ENCODE results near the gene RNF166. TPM values are rescaled to one million over a fixed set of nuclear protein-coding genes. Genes with fewer than 3 reads are reported as not detected.

RNF166 gene
- total and polyA plus RNA-seq, 8 donors, result 9.7 to 40.9 (median 11.8) TPM

DNA sequence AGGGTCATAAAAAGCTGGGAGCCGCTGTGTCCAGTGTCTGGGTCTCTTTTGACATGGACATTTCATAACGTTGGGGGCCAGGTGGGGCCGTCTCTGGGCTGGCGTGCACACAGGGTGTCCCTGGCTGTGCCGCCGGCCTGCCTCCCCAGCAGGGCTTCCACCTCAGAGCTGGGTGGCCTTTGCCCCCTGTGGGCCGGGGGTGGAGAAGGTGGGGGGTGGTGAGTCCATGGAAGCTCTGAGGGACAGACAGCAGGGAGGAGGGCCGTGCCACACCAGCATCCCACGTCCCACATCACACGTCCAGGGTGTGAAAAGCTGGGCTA, 19.0 kb downstream of the RNF166 start:
- DNase-seq (peak in 2 of 6 donors; percentile 33 to 45), ATAC-seq (no peak), FAIRE-seq (no peak)
- Histone ChIP-seq H3K4me3 (no peak overlapping the region), H3K9me3 (no peaks in the 10 kb centered on the region), H3K4me1 (peaks cover 10 to 25% (median 24%) of the 10 kb centered on the region in 3 donors), H3K27me3 (no peaks in the 10 kb centered on the region), H3K27ac (peak overlapping the region; percentile 22 to 68 (median 31)), H3K36me3 (no peaks in the 10 kb centered on the region)
- 36 to 43% methylated on average over 10 of the region's 10 CpGs for WGBS, 2 donors
- TF ChIP-seq, protein P1, sequence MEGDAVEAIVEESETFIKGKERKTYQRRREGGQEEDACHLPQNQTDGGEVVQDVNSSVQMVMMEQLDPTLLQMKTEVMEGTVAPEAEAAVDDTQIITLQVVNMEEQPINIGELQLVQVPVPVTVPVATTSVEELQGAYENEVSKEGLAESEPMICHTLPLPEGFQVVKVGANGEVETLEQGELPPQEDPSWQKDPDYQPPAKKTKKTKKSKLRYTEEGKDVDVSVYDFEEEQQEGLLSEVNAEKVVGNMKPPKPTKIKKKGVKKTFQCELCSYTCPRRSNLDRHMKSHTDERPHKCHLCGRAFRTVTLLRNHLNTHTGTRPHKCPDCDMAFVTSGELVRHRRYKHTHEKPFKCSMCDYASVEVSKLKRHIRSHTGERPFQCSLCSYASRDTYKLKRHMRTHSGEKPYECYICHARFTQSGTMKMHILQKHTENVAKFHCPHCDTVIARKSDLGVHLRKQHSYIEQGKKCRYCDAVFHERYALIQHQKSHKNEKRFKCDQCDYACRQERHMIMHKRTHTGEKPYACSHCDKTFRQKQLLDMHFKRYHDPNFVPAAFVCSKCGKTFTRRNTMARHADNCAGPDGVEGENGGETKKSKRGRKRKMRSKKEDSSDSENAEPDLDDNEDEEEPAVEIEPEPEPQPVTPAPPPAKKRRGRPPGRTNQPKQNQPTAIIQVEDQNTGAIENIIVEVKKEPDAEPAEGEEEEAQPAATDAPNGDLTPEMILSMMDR (IDR thresholded peaks at IDR 0.05), result no peak
- intact Hi-C loops (cut with DNase I), result no loop called here

DNA sequence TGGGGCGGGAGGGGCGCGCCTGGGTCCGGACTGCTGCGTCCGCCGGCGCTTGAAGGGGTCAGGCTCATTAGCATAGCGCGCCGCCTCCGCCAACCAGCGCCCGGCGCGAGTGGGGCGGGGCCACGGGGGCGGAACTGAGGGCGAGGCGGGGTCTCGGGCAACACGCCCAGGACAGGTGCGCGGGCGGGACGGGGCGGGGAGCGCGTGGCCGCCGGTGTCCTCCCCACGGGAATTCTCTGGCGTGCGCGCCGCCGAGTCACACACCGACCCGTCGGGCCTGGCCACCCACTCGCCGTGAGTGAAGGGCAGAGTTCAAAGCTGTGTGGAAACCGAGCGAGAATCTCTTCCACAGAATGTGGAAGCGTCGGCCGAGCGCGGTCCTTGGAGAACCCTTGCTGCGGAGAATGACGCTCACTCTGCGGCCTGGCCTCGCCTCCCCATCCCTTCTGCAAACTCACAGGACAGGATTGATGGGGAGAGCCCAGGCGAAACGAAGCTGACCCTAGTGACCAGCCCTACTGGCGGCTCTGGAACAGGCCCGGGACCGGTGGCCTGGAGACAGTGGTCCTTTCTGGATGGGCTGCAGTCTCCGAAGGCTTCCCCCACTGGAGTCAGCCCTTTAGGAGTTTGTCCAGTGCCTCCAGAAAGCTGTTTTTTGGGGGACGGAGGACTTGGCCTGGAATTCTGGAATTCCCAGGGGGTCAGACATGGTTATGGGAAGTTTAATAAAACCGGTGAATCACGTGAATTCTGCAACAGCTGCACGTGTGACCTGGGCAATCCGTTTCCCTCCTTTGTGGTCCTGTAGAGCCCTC, 19.6 kb downstream of the RNF166 start, which contains the start of gene SNAI3:
SNAI3 (minus strand) TSS at position 69 of the 815 bp plus-strand sequence. CDS start 101 bp downstream, outside the sequence.
- no peak for FAIRE-seq
- peak within 1 kb of the TSS; percentile 22 to 68 (median 31) for H3K27ac ChIP-seq

DNA sequence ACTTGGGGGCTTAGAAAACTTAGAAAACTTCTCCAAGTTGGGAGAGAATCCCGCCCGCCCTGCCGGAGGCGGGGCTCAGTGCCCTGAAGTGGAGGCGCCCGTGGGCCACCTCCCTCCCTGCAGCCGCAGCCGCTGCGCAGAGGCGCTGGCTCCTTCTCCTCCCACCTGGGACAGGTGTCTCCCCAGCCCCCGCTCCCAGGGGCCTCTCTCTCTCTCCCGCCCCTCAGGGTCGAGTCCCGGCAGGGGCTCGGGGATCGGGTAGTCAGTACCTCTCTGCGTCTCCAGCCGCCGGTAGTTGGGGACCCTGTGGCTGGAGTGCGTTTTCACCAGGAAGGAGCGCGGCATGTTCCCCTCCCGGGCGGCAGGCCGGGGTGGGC, 20.2 kb downstream of the RNF166 start:
- DNase-seq (peak in 5 of 6 donors; percentile 68 to 85 (median 77)), FAIRE-seq (no peak), ATAC-seq (peak; percentile 49 to 65 (median 62))
- Histone ChIP-seq H3K4me3 (peak overlapping the region; percentile 53 to 78 (median 62)), H3K27ac (peak overlapping the region; percentile 22 to 68 (median 31)), H3K9me3 (no peaks in the 10 kb centered on the region), H3K36me3 (no peaks in the 10 kb centered on the region), H3K4me1 (peaks cover 10 to 25% (median 24%) of the 10 kb centered on the region in 3 donors), H3K27me3 (no peaks in the 10 kb centered on the region)
- intact Hi-C loops (cut with DNase I), result no loop called here
- TF ChIP-seq, protein P1 (IDR thresholded peaks at IDR 0.05), result no peak
- 0% methylated on average over 18 to 25 of the region's 25 CpGs for WGBS, 2 donors

More for the DNA sequence above, 19.6 kb downstream of the RNF166 start, which contains the start of gene SNAI3:
- intact Hi-C loops (cut with DNase I), result no loop called here
- ATAC-seq (peak; percentile 83 to 90 (median 88)), DNase-seq (peak; percentile 87 to 96 (median 91))
- 7 to 12% methylated on average over 31 to 65 of the region's 65 CpGs for WGBS, 2 donors
- Histone ChIP-seq H3K9me3 (no peaks in the 10 kb centered on the region), H3K4me3 (peak within 1 kb of the TSS; percentile 53 to 78 (median 62)), H3K4me1 (peaks cover 10 to 25% (median 24%) of the 10 kb centered on the region in 3 donors), H3K27me3 (no peaks in the 10 kb centered on the region), H3K36me3 (no peaks in the 10 kb centered on the region)
- TF ChIP-seq, protein P1 (IDR thresholded peaks at IDR 0.05), result no peak

DNA sequence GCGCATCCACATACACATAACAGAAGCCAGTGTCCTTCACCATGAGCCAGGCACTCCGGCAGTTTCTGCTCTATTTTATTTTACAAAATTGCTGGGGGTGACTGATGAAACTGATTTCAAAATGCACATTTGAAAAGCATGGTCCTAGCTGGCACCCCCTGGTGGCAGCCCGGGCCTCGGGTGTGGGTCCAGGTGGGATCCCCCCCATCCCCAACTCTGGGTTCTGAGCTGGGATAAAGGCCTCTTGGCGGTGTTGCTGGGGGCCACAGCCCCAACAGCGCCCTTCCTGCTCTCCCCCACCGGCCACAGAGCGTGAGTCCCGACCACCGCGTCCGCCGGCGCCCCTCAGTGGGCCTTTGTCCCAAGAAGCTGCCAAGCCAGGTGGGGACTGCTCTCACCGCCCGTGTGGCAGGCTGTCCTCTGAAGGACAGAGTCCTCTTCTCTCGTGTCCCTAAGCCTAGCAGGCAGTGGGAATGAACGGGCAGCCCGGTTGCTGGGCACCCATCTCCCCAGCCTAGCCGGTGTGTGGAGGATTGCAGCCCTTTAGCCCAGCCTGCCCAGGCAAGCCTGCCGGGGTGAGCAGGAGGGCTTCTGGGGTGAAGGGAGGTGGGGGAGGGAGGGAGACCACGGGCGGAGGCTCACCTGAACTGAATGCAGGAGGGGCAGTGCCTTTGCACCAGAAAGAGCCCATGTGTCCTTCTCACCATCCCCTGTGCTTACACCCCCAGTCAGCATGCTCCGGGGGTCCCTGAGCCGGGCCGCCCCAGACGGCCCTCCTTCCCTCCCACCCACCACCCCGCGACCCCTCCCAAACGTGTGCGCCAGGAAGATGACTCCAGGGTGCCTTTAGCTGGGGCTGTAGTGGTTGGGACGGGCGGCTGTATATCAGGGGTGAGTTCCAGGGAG, 20.8 kb downstream of the RNF166 start:
- peak overlapping the region; percentile 53 to 78 (median 62) for H3K4me3 ChIP-seq
- H3K27ac ChIP-seq, result no peak overlapping the region
- intact Hi-C loops (cut with DNase I), result no loop called here
- no peaks in the 10 kb centered on the region for H3K27me3 ChIP-seq
- ATAC-seq (peak in 3 of 4 donors; percentile 4 to 8 (median 4)), FAIRE-seq (no peak), DNase-seq (peak in 3 of 6 donors; percentile 47 to 77 (median 52))
- H3K36me3 ChIP-seq, result no peaks in the 10 kb centered on the region
- no peaks in the 10 kb centered on the region for H3K9me3 ChIP-seq
- 3 to 5% methylated on average over 33 of the region's 33 CpGs for WGBS, 2 donors
- TF ChIP-seq, protein P1 (IDR thresholded peaks at IDR 0.05), result peak; percentile 10 to 36 (median 21)
- H3K4me1 ChIP-seq, result peaks cover 10 to 25% (median 24%) of the 10 kb centered on the region in 3 donors

All from pancreas (tissue), 10 donors.